A673 (cell line): ENCODE data around the gene ACAP2.

Experiments
- CTCF ChIP-seq: fragments of 300-800, 200-600 bp; sonication (generic); conservative IDR thresholded peaks from 2 replicates; pipeline ENCODE4 v1.5.1; 2017; ENCODE audit warnings: low read depth, mild to moderate bottlenecking, antibody characterized with exemption, low read length, moderate library complexity, mixed read lengths
- EZH2 ChIP-seq: fragments of 200-600 bp; sonication (generic); IDR thresholded peaks from 2 replicates; pipeline ENCODE4 v1.6.1; 2017; ENCODE audit warnings: borderline replicate concordance, low read depth, mild to moderate bottlenecking, mixed read lengths, antibody characterized with exemption, low read length; ENCODE audit not compliant: poor library complexity, severe bottlenecking

DNA sequence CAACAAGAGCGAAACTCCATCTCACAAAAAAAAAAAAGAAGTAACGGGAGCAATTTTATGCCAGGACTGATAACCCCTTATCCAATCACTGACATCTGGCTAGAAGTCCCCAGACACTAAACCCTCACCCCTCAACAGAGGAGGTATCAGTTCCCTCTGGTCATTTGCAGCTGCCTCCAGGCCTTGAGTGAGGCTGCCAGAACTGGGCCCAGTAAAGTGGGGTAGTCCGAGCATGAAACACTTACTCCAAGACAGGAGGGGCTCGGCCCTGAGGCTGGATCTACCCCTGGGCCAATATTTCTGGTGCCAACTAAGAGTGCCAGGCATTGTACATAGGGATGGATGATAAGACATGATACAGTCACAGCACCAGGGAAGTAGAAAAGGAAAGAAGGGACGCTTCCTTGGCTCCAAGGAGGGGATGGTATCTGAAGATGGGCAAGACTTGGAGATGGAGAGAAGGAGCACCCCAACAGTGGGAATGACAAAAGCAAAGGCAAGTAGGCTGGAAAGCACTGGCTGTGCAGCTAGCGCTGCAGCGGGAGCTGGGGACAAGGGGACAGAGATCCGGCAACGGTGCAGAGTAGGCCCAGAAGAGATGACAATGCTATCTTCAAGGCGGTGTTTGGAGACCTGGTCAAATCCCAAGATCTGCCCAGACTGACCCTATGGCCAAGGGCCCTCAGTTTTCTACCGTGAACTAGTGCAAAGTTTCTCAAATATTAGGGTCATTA, 174.1 kb downstream of the ACAP2 start:
- no peak for TF ChIP-seq EZH2
- no peak for TF ChIP-seq CTCF
